Right atrium auricular region (tissue), 2 donors: ENCODE measurements around the gene TNFSF10. TPM values are rescaled to one million over a fixed set of nuclear protein-coding genes. Genes with fewer than 3 reads are reported as not detected.

ENCODE experiments used
- DNase-seq: peaks from one replicate; pipeline ENCODE4 v3.0.0-alpha.2; 2019; ENCODE audit warnings: low spot score
- H3K27ac ChIP-seq, 2 donors: fragments of 200-600 bp; sonication (generic); 1 replicate in 1 of 2; 2 replicates in 1 of 2; pipeline ENCODE4 v1.5.1; 2016 to 2019
- H3K27me3 ChIP-seq, 2 donors: fragments of 200-600 bp; sonication (generic); one replicate each; pipeline versions ENCODE4 v1.5.1 to v1.6.0; 2017 to 2019
- H3K36me3 ChIP-seq: fragments of 200-600 bp; sonication (generic); one replicate; pipeline ENCODE4 v1.5.1; 2016
- H3K4me1 ChIP-seq, 2 donors: fragments of 200-600 bp; sonication (generic); one replicate each; pipeline versions ENCODE4 v1.5.1 to v1.6.0; 2017 to 2019
- H3K4me3 ChIP-seq, 2 donors: fragments of 200-600 bp; sonication (generic); 1 replicate in 1 of 2; 2 replicates in 1 of 2; pipeline ENCODE4 v1.5.1; 2017 to 2019; ENCODE audit warnings: mild to moderate bottlenecking in 1 of 2, moderate library complexity in 1 of 2
- H3K9me3 ChIP-seq, 2 donors: fragments of 200-600 bp; sonication (generic); one replicate each; pipeline ENCODE4 v1.5.1; 2019
- CTCF ChIP-seq, 2 donors: fragments of 200-600 bp; sonication (generic); IDR thresholded peaks; one replicate each; pipeline ENCODE4 v1.5.1; 2019; ENCODE audit warnings: antibody characterized with exemption in 2 of 2
- total RNA-seq, 2 donors: library from RNA; depleted of rRNA; stranded (reverse); fragments of >200 nt; gene quantifications; one replicate each; pipeline ENCODE4 v1.1.0, GENCODE V29; 2016

Gene TNFSF10
- total RNA-seq, 2 donors from 2014 or later: 12.6 to 15.6 TPM

- no peaks in the 10 kb centered on the region for H3K27me3 ChIP-seq
- no peak for DNase-seq
- H3K4me3 ChIP-seq: no peak overlapping the region
- H3K36me3 ChIP-seq: no peaks in the 10 kb centered on the region
- peak overlapping the region; percentile 15 to 51 for H3K27ac ChIP-seq
- H3K9me3 ChIP-seq: no peaks in the 10 kb centered on the region
- peaks cover 0 to 11% of the 10 kb centered on the region in 2 donors for H3K4me1 ChIP-seq
- TF ChIP-seq CTCF (IDR thresholded peaks at IDR 0.05): no peak
Observed at GRCh38 chr3:172557515-172558220, 34.4 kb upstream of the TNFSF10 start.

- Histone ChIP-seq H3K9me3 (no peaks in the 10 kb centered on the region), H3K4me3 (no peak overlapping the region), H3K36me3 (no peaks in the 10 kb centered on the region), H3K27ac (no peak overlapping the region), H3K4me1 (peaks cover 0 to 6% of the 10 kb centered on the region in 2 donors), H3K27me3 (no peaks in the 10 kb centered on the region)
- no peak for TF ChIP-seq CTCF (IDR thresholded peaks at IDR 0.05)
- DNase-seq: no peak
Observed at GRCh38 chr3:172553526-172554252, 30.5 kb upstream of the TNFSF10 start.

GRCh38 chr3:172552607-172553006 lies 29.4 kb upstream of the TNFSF10 start:
- no peak overlapping the region for H3K4me3 ChIP-seq
- DNase-seq: no peak
- no peaks in the 10 kb centered on the region for H3K4me1 ChIP-seq
- no peaks in the 10 kb centered on the region for H3K36me3 ChIP-seq
- H3K9me3 ChIP-seq: no peaks in the 10 kb centered on the region
- H3K27ac ChIP-seq: no peak overlapping the region
- no peaks in the 10 kb centered on the region for H3K27me3 ChIP-seq
- TF ChIP-seq CTCF (IDR thresholded peaks at IDR 0.05): no peak

- no peaks in the 10 kb centered on the region for H3K36me3 ChIP-seq
- DNase-seq: no peak
- no peak overlapping the region for H3K27ac ChIP-seq
- H3K4me3 ChIP-seq: no peak overlapping the region
- H3K4me1 ChIP-seq: no peaks in the 10 kb centered on the region
- H3K9me3 ChIP-seq: no peaks in the 10 kb centered on the region
- no peaks in the 10 kb centered on the region for H3K27me3 ChIP-seq
- TF ChIP-seq CTCF (IDR thresholded peaks at IDR 0.05): no peak
Observed at GRCh38 chr3:172551874-172552273, 28.6 kb upstream of the TNFSF10 start.

- no peaks in the 10 kb centered on the region for H3K4me1 ChIP-seq
- H3K4me3 ChIP-seq: no peak overlapping the region
- no peak for DNase-seq
- no peak for TF ChIP-seq CTCF (IDR thresholded peaks at IDR 0.05)
- no peaks in the 10 kb centered on the region for H3K9me3 ChIP-seq
- H3K36me3 ChIP-seq: no peaks in the 10 kb centered on the region
- H3K27ac ChIP-seq: no peak overlapping the region
- no peaks in the 10 kb centered on the region for H3K27me3 ChIP-seq
Observed at GRCh38 chr3:172550347-172550943, 27.2 kb upstream of the TNFSF10 start.
